HepG2 (cell line): ENCODE measurements around the gene INO80B. TPM values are rescaled to one million over a fixed set of nuclear protein-coding genes. Genes with fewer than 3 reads are reported as not detected.

Experiments used
- AGO1 ChIP-seq: fragments of 200-400 bp; formaldehyde crosslinking; IDR thresholded peaks from 2 replicates; pipeline ENCODE4 v1.6.1; 2017; ENCODE audit warnings: mild to moderate bottlenecking, low read depth, low read length, moderate library complexity; ENCODE audit not compliant: poor library complexity, severe bottlenecking
- CHCHD3 ChIP-seq: sonication (generic); formaldehyde crosslinking; IDR thresholded peaks from 2 replicates; pipeline ENCODE4 v1.8.0; 2022; ENCODE audit warnings: mild to moderate bottlenecking, missing genetic modification reagents, moderate library complexity
- FLYWCH1 ChIP-seq: sonication (generic); formaldehyde crosslinking; IDR thresholded peaks from 2 replicates; pipeline ENCODE4 v1.8.1; 2023; ENCODE audit warnings: mild to moderate bottlenecking, missing genetic modification reagents
- GTF2F1 ChIP-seq: fragments of 150-350 bp; IDR thresholded peaks from 2 replicates; pipeline ENCODE4 v1.6.1; 2014; ENCODE audit warnings: low read length
- GZF1 ChIP-seq: sonication (generic); formaldehyde crosslinking; IDR thresholded peaks from 2 replicates; pipeline ENCODE4 v1.5.1; 2020; ENCODE audit warnings: mild to moderate bottlenecking, missing genetic modification reagents
- SP1 ChIP-seq, 2 experiments: fragments of 450-650 bp in 1 of 2; sonication (generic) in 1 of 2; formaldehyde crosslinking in 1 of 2; IDR thresholded peaks; 2 replicates each; pipeline versions ENCODE4 v1.4.0 to v1.6.1; 2016 to 2020; ENCODE audit warnings: missing genetic modification reagents in 1 of 2
- SRY ChIP-seq: sonication (generic); formaldehyde crosslinking; IDR thresholded peaks from 2 replicates; pipeline ENCODE4 v1.8.0; 2022; ENCODE audit warnings: mild to moderate bottlenecking, missing genetic modification reagents
- ZNF232 ChIP-seq: sonication (generic); formaldehyde crosslinking; IDR thresholded peaks from 2 replicates; pipeline ENCODE4 v1.4.0; 2020; ENCODE audit warnings: missing genetic modification reagents, borderline replicate concordance
- ZNF350 ChIP-seq: sonication (generic); formaldehyde crosslinking; IDR thresholded peaks from 2 replicates; pipeline ENCODE4 v1.4.0; 2020; ENCODE audit warnings: mild to moderate bottlenecking, low read depth, missing genetic modification reagents, borderline replicate concordance
- ZNF577 ChIP-seq: sonication (generic); formaldehyde crosslinking; IDR thresholded peaks from 2 replicates; pipeline ENCODE4 v1.4.0; 2020; ENCODE audit warnings: mild to moderate bottlenecking, low read depth, missing genetic modification reagents, borderline replicate concordance
- ZNF670 ChIP-seq: sonication (generic); formaldehyde crosslinking; IDR thresholded peaks from 2 replicates; pipeline ENCODE4 v1.8.0; 2022; ENCODE audit warnings: mild to moderate bottlenecking, missing genetic modification reagents, borderline replicate concordance
- ZNF709 ChIP-seq: sonication (generic); formaldehyde crosslinking; IDR thresholded peaks from 2 replicates; pipeline ENCODE4 v1.5.0; 2020; ENCODE audit warnings: mild to moderate bottlenecking, missing genetic modification reagents
- ZNF776 ChIP-seq: sonication (generic); formaldehyde crosslinking; IDR thresholded peaks from 2 replicates; pipeline ENCODE4 v1.4.0; 2020; ENCODE audit warnings: mild to moderate bottlenecking, missing genetic modification reagents
- polyA plus RNA-seq, 8 experiments: library from polyadenylated mRNA; depleted of rRNA in 3 of 8; stranded (reverse) in 7 of 8; unstranded in 1 of 8; fragments of >200 nt; fragmentation: Illumina TruSeq in 4 of 8; extraction: Trizol in 4 of 8; gene quantifications; 2 replicates each; pipeline versions ENCODE4 v1.2.1 to v1.2.3, GENCODE V29; 2011 to 2016; ENCODE audit warnings: low read depth in 4 of 8, missing spikeins in 1 of 8, mixed read lengths in 1 of 8; ENCODE audit not compliant: insufficient read depth in 1 of 8
- total RNA-seq, 5 experiments: library from RNA; depleted of rRNA; stranded (reverse); fragments of >200 nt; fragmentation: Illumina TruSeq; extraction: Trizol; gene quantifications; 2 replicates each; pipeline ENCODE4 v1.2.3, GENCODE V29; 2016; ENCODE audit warnings: low read depth in 1 of 5
- TF ChIP-seq, protein P1 (sequence below): sonication (generic); formaldehyde crosslinking; IDR thresholded peaks from 2 replicates; pipeline ENCODE4 v1.4.0; 2020; ENCODE audit warnings: missing genetic modification reagents
- TF ChIP-seq, protein P2 (sequence below), 2 experiments: sonication (generic) in 1 of 2; formaldehyde crosslinking in 1 of 2; IDR thresholded peaks; 2 replicates each; pipeline versions ENCODE4 v1.4.0 to v1.6.1; 2016 to 2020; ENCODE audit warnings: borderline replicate concordance in 1 of 2, low read depth in 1 of 2, mild to moderate bottlenecking in 1 of 2, missing genetic modification reagents in 1 of 2

Gene INO80B
- total and polyA plus RNA-seq, 2 of the 13 experiments (the other 11 are each of a cell fraction or from before 2014, with no cell fraction given), result 6.2 to 14.5 TPM

- TF ChIP-seq, protein P1, sequence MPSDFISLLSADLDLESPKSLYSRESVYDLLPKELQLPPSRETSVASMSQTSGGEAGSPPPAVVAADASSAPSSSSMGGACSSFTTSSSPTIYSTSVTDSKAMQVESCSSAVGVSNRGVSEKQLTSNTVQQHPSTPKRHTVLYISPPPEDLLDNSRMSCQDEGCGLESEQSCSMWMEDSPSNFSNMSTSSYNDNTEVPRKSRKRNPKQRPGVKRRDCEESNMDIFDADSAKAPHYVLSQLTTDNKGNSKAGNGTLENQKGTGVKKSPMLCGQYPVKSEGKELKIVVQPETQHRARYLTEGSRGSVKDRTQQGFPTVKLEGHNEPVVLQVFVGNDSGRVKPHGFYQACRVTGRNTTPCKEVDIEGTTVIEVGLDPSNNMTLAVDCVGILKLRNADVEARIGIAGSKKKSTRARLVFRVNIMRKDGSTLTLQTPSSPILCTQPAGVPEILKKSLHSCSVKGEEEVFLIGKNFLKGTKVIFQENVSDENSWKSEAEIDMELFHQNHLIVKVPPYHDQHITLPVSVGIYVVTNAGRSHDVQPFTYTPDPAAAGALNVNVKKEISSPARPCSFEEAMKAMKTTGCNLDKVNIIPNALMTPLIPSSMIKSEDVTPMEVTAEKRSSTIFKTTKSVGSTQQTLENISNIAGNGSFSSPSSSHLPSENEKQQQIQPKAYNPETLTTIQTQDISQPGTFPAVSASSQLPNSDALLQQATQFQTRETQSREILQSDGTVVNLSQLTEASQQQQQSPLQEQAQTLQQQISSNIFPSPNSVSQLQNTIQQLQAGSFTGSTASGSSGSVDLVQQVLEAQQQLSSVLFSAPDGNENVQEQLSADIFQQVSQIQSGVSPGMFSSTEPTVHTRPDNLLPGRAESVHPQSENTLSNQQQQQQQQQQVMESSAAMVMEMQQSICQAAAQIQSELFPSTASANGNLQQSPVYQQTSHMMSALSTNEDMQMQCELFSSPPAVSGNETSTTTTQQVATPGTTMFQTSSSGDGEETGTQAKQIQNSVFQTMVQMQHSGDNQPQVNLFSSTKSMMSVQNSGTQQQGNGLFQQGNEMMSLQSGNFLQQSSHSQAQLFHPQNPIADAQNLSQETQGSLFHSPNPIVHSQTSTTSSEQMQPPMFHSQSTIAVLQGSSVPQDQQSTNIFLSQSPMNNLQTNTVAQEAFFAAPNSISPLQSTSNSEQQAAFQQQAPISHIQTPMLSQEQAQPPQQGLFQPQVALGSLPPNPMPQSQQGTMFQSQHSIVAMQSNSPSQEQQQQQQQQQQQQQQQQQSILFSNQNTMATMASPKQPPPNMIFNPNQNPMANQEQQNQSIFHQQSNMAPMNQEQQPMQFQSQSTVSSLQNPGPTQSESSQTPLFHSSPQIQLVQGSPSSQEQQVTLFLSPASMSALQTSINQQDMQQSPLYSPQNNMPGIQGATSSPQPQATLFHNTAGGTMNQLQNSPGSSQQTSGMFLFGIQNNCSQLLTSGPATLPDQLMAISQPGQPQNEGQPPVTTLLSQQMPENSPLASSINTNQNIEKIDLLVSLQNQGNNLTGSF (CRISPR knock-in tag), result no peak
- TF ChIP-seq GTF2F1 (no peak), ZNF232 (CRISPR knock-in tag) (no peak), ZNF709 (CRISPR knock-in tag) (peak; percentile 89; the same call in 1 of the 2 replicates), FLYWCH1 (no peak), ZNF577 (CRISPR knock-in tag) (no peak), AGO1 (peak; percentile 71), SP1 (IDR thresholded peaks at IDR 0.05) (no peak), SP1 (CRISPR knock-in tag; IDR thresholded peaks at IDR 0.05) (no peak; the same call in 1 of the 2 replicates), SRY (CRISPR knock-in tag) (0 out of 2 replicates have a peak, but pooled peaks have one; percentile 59), ZNF670 (CRISPR knock-in tag) (peak; percentile 56; the same call in 1 of the 2 replicates), CHCHD3 (CRISPR knock-in tag) (peak; percentile 71; the same call in 1 of the 2 replicates), GZF1 (CRISPR knock-in tag) (no peak), ZNF776 (CRISPR knock-in tag) (no peak), ZNF350 (CRISPR knock-in tag) (peak; percentile 74)
- TF ChIP-seq, protein P2, sequence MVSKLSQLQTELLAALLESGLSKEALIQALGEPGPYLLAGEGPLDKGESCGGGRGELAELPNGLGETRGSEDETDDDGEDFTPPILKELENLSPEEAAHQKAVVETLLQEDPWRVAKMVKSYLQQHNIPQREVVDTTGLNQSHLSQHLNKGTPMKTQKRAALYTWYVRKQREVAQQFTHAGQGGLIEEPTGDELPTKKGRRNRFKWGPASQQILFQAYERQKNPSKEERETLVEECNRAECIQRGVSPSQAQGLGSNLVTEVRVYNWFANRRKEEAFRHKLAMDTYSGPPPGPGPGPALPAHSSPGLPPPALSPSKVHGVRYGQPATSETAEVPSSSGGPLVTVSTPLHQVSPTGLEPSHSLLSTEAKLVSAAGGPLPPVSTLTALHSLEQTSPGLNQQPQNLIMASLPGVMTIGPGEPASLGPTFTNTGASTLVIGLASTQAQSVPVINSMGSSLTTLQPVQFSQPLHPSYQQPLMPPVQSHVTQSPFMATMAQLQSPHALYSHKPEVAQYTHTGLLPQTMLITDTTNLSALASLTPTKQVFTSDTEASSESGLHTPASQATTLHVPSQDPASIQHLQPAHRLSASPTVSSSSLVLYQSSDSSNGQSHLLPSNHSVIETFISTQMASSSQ (IDR thresholded peaks at IDR 0.05; ENCODE audit: low read depth), result peak; percentile 30; the same call in 1 of the 2 replicates
- TF ChIP-seq, protein P2 (CRISPR knock-in tag; IDR thresholded peaks at IDR 0.05; ENCODE audit: borderline replicate concordance), result peak; percentile 77; the same call in 1 of the 2 replicates
Observed at GRCh38 chr2:74429487-74430451, 25.1 kb upstream of the INO80B start (continued).
